GM12878 (cell line): ENCODE data around the gene SLCO2B1. TPM values are rescaled to one million over a fixed set of nuclear protein-coding genes. Genes with fewer than 3 reads are reported as not detected.

Source experiments
- ATAC-seq: fragments of 200-7000 bp; cut with Tn5 transposase; 3 replicates; pipeline ENCODE4 v1.9.1; 2020; ENCODE audit warnings: mild to moderate bottlenecking, moderate library complexity
- BruUV-seq: library from RNA; stranded (reverse); fragments of 400-500 nt; replicated peaks from 2 replicates; lab custom pipeline; 2021; lab: Mats Ljungman, UMichigan
- CTCF ChIA-PET: fragments of 300-600 bp; sonication (Branson Sonifier 250); formaldehyde crosslinking; extraction: SDS; loops from one replicate; lab custom pipeline; 2021; ENCODE audit warnings: inconsistent platforms; lab: Yijun Ruan, JAX
- POLR2A ChIA-PET: fragments of 350-600 bp; formaldehyde crosslinking; extraction: SDS; loops from one replicate; lab custom pipeline; 2021; ENCODE audit warnings: inconsistent platforms; lab: Charles Lee
- RAD21 ChIA-PET: fragments of 300-600 bp; sonication (Branson Sonifier 250); formaldehyde crosslinking; loops from one replicate; lab custom pipeline; 2023; ENCODE audit warnings: antibody characterized with exemption; ENCODE audit not compliant: unreplicated experiment; lab: Charles Lee
- SMC1A ChIA-PET: fragments of 300-600 bp; sonication (Branson Sonifier 250); formaldehyde crosslinking; loops from one replicate; lab custom pipeline; 2023; ENCODE audit not compliant: unreplicated experiment, uncharacterized antibody; lab: Charles Lee
- DNase-seq: peaks from one replicate; pipeline ENCODE4 v3.0.0-alpha.2; 2011; ENCODE audit warnings: low read depth, low spot score
- FAIRE-seq: peaks from 3 replicates; lab custom pipeline; 2011; peaks lifted over from hg19 to GRCh38; lab: Jason Lieb, UNC
- H2AFZ ChIP-seq: 2 replicates; pipeline ENCODE4 v1.6.0; 2011; ENCODE audit warnings: low read depth, low read length, control low read depth; ENCODE audit not compliant: control insufficient read depth
- H3K27ac ChIP-seq: 2 replicates; pipeline ENCODE4 v1.5.1; 2011; ENCODE audit warnings: control low read depth; ENCODE audit not compliant: control insufficient read depth, insufficient read depth
- H3K27me3 ChIP-seq, 2 experiments: replicated peaks in 1 of 2; 2 replicates each; pipeline versions ENCODE4 v1.6.0 to v1.6.1; 2011; ENCODE audit warnings: low read length in 1 of 2; ENCODE audit not compliant: control insufficient read depth in 2 of 2, insufficient read depth in 2 of 2
- H3K36me3 ChIP-seq, 2 experiments: 2 replicates each; pipeline ENCODE4 v1.5.1; 2011; ENCODE audit warnings: low read length in 1 of 2; ENCODE audit not compliant: control insufficient read depth in 2 of 2, insufficient read depth in 2 of 2
- H3K4me1 ChIP-seq: 2 replicates; pipeline ENCODE4 v1.6.1; 2011; ENCODE audit warnings: mild to moderate bottlenecking, low read length, moderate library complexity, mixed read lengths; ENCODE audit not compliant: control insufficient read depth, insufficient read depth
- H3K4me2 ChIP-seq: 2 replicates; pipeline ENCODE4 v1.6.0; 2011; ENCODE audit warnings: control low read depth; ENCODE audit not compliant: control insufficient read depth, insufficient read depth
- H3K4me3 ChIP-seq: fragments of 200-600 bp; sonication (generic); 2 replicates; pipeline ENCODE4 v1.5.1; 2016
- H3K79me2 ChIP-seq: 2 replicates; pipeline ENCODE4 v1.6.0; 2011; ENCODE audit warnings: low read length; ENCODE audit not compliant: control insufficient read depth, insufficient read depth
- H3K9ac ChIP-seq: 2 replicates; pipeline ENCODE4 v1.8.0; 2011; ENCODE audit warnings: low read length, control low read depth, mixed read lengths; ENCODE audit not compliant: control insufficient read depth, insufficient read depth
- H3K9me3 ChIP-seq: replicated peaks from 3 replicates; pipeline ENCODE4 v1.5.1; 2011; ENCODE audit warnings: mild to moderate bottlenecking, low read length; ENCODE audit not compliant: control insufficient read depth, insufficient read depth
- H4K20me1 ChIP-seq: 2 replicates; pipeline ENCODE4 v1.6.0; 2011; ENCODE audit not compliant: control insufficient read depth, insufficient read depth
- BRCA1 ChIP-seq: IDR thresholded peaks from 2 replicates; pipeline ENCODE4 v1.6.1; 2011; ENCODE audit warnings: low read depth, low read length, improper control_type of control experiment
- EGR1 ChIP-seq, 2 experiments: IDR thresholded peaks; 1 replicate in 1 of 2; 2 replicates in 1 of 2; pipeline ENCODE4 v1.6.1; 2011 to 2012; ENCODE audit warnings: low read depth in 2 of 2, low read length in 2 of 2, borderline replicate concordance in 1 of 2, mild to moderate bottlenecking in 1 of 2, moderate library complexity in 1 of 2
- ESRRA ChIP-seq: IDR thresholded peaks from 2 replicates; pipeline ENCODE4 v1.6.1; 2012; ENCODE audit warnings: mild to moderate bottlenecking, low read length, improper control_type of control experiment
- LARP7 ChIP-seq: fragments of 450-650 bp; IDR thresholded peaks from 2 replicates; pipeline ENCODE4 v1.6.1; 2017; ENCODE audit warnings: mild to moderate bottlenecking
- RELA ChIP-seq: fragments of 450-650 bp; IDR thresholded peaks from 2 replicates; pipeline ENCODE4 v1.8.0; 2014; ENCODE audit warnings: borderline replicate concordance; ENCODE audit not compliant: partially characterized antibody
- SPI1 ChIP-seq: IDR thresholded peaks from 2 replicates; pipeline ENCODE4 v1.6.1; 2011; ENCODE audit warnings: low read depth, mild to moderate bottlenecking, low read length, moderate library complexity, borderline replicate concordance; ENCODE audit not compliant: insufficient read depth
- ZBTB33 ChIP-seq: fragments of 450-650 bp; IDR thresholded peaks from 2 replicates; pipeline ENCODE4 v1.6.1; 2017; ENCODE audit warnings: mild to moderate bottlenecking
- WGBS: methylation state at CpG from one replicate; pipeline ENCODE4 v1.1.6; 2016; ENCODE audit warnings: low lambda C conversion rate; ENCODE audit not compliant: insufficient replicate concordance, insufficient coverage; ENCODE audit errors: missing lambda C conversion rate; 5-methylcytosine and 5-hydroxymethylcytosine counted together
- in situ Hi-C: fragments of 300-500 bp; cut with MboI; formaldehyde crosslinking; loops from 9 replicates; pipeline ENCODE4 v1.14.3; 2018; ENCODE audit warnings: mixed read lengths
- intact Hi-C: fragments of 100-400 bp; cut with micrococcal nuclease; formaldehyde crosslinking; loops from one replicate; pipeline ENCODE4 v1.14.2; 2022; ENCODE audit not compliant: unreplicated experiment
- polyA plus RNA-seq, 11 experiments: library from polyadenylated mRNA; depleted of rRNA in 4 of 11; unstranded in 6 of 11; stranded (reverse) in 5 of 11; fragments of >200 nt; fragmentation: Nextera tagmentation in 4 of 11; fragmentation: Illumina TruSeq in 1 of 11; extraction: Ambion mirVana in 4 of 11; extraction: Trizol in 1 of 11; gene quantifications; 1 replicate in 1 of 11; 2 replicates in 10 of 11; pipeline versions ENCODE4 v1.2.1 to v1.2.3, GENCODE V29; 2011 to 2016; ENCODE audit warnings: inconsistent platforms in 2 of 11, missing spikeins in 2 of 11, low read depth in 1 of 11
- total RNA-seq, 4 experiments: library from RNA; depleted of rRNA in 3 of 4; stranded (reverse); fragments of >200 nt in 3 of 4; fragmentation: Illumina TruSeq in 1 of 4; extraction: Trizol in 1 of 4; gene quantifications; 2 replicates each; pipeline versions ENCODE4 v1.2.1 to v1.2.3, GENCODE V29; 2013 to 2021

The SLCO2B1 gene
- total and polyA plus RNA-seq, 10 of the 15 experiments (the other 5 are each of a cell fraction or from before 2014, with no cell fraction given): 0.05 to 3.5 (median 0.93) TPM; not detected in 2

DNA sequence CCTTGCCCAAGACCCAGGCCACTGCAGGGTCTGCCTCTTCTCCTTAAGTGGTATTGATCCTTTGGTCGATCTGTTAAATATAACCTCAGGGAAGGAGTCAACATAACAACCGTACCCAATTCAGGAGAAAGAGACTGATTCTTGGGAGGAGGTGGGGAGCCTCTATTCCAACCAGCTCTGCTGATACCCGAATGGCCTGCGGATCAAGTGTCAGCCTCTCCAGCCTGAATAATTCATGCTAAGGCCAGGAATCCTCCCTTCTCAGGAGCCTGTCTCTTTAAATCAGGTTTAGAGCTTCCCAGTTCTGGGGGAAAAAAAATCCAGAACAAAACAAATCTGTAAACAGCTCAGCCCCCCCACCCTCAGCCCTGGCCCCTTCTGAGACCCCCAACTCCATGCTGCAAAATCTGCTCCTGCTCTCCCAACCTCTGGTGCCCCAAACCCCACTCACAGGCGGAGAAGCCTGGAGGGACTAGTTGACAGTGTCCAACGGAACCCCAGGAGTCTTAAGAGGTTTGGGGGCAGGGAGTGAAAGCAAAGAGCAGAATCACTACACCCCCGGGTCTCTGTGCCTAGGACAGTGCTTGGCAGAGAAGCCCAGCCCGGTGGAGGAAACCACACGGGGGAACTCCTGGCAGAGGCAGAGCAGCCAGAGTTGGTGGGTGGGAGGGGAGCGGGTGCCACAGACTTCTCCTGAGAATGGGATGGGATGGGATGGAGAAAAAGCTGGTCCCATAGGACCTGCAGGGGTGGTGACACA is 88.8 kb downstream of the SLCO2B1 start (continued):
- TF ChIP-seq ZBTB33 (no peak), BRCA1 (no peak), SPI1 (no peak)

GRCh38 chr11:75240311-75241035 is 89.6 kb downstream of the SLCO2B1 start, which contains the start of gene TPBGL:
Gene TPBGL, plus strand, starts transcription at chr11:75240774. Its CDS starts 276 bp downstream, at chr11:75241050.
- no peak within 1 kb of the TSS for H3K27ac ChIP-seq
- no peaks in the 10 kb centered on the region for H3K9me3 ChIP-seq
- no peaks in the 10 kb centered on the region for H3K36me3 ChIP-seq
- H2AFZ ChIP-seq: peak within 1 kb of the TSS; percentile 55
- ChIA-PET SMC1A (no interaction called here), POLR2A (no interaction called here), CTCF (interaction anchor here (0.8 to 1.3 kb wide), 6 partner anchors 94 to 292 kb away, joined by 3 to 7 read pairs (median 5); partner anchors contain the start of genes SPCS2 and XRRA1), RAD21 (interaction anchor here (1.5 kb wide), 1 partner anchor 100 kb away, joined by 4 read pairs; no protein-coding TSS in a partner anchor)
- no peak within 1 kb of the TSS for H3K4me3 ChIP-seq
- FAIRE-seq (no peak), DNase-seq (no peak), ATAC-seq (no peak)
- H3K9ac ChIP-seq: no peak within 1 kb of the TSS
- no peaks in the 10 kb centered on the region for H3K79me2 ChIP-seq
- H3K4me2 ChIP-seq: peak within 1 kb of the TSS; percentile 42; the same call in 1 of the 2 replicates
- TF ChIP-seq EGR1 (IDR thresholded peaks at IDR 0.05; ENCODE audit: borderline replicate concordance in 1 of 2, low read depth in 2 of 2, low read length in 2 of 2) (0 out of 3 replicates have a peak, but pooled peaks of 1 of the 2 experiments have one; percentile 13), RELA (no peak), LARP7 (no peak), ESRRA (no peak)
- no TSS peak for BruUV-seq
- peaks cover 6 to 20% of the 10 kb centered on the region in 2 experiments for H3K27me3 ChIP-seq
- no peaks in the 10 kb centered on the region for H4K20me1 ChIP-seq
- no peaks in the 10 kb centered on the region; the same call in 1 of the 2 replicates for H3K4me1 ChIP-seq
- in situ Hi-C loops (no loop called here), intact Hi-C loops (no loop called here)
- 27% methylated on average over 41 of the region's 58 CpGs for WGBS
